ENCODE measurements around the gene TBC1D22A.
A peak's percentile ranks its signal among the peaks of the same experiment; 100 is the strongest.

Gene TBC1D22A

GRCh38 chr22:47053013-47053725 lies 290.7 kb downstream of the TBC1D22A start:
- no peak overlapping the region for H3K4me3 ChIP-seq (replicated peaks in 1 of 2; ENCODE audit: low read depth in 2 of 2, low read length in 2 of 2)
- DNase-seq (ENCODE audit: low read depth in 2 of 2), result no peak
- no peak for TF ChIP-seq CTCF (IDR thresholded peaks at IDR 0.05; ENCODE audit: low read depth, low read length)

GRCh38 chr22:47053726-47054141 lies 291.3 kb downstream of the TBC1D22A start:
- no peak for TF ChIP-seq CTCF (IDR thresholded peaks at IDR 0.05; ENCODE audit: low read depth, low read length)
- peak; percentile 48 to 75 for DNase-seq (ENCODE audit: low read depth in 2 of 2)
- no peak overlapping the region for H3K4me3 ChIP-seq (replicated peaks in 1 of 2; ENCODE audit: low read depth in 2 of 2, low read length in 2 of 2)

- no peak for TF ChIP-seq CTCF (IDR thresholded peaks at IDR 0.05; ENCODE audit: low read depth, low read length)
- DNase-seq (ENCODE audit: low read depth in 2 of 2), result no peak
- no peak overlapping the region for H3K4me3 ChIP-seq (replicated peaks in 1 of 2; ENCODE audit: low read depth in 2 of 2, low read length in 2 of 2)
These were observed 292.0 kb downstream of the TBC1D22A start for GRCh38 chr22:47054231-47055072.

- no peak for DNase-seq (ENCODE audit: low read depth in 2 of 2)
- no peak for TF ChIP-seq CTCF (IDR thresholded peaks at IDR 0.05; ENCODE audit: low read depth, low read length)
These were observed 292.6 kb downstream of the TBC1D22A start for GRCh38 chr22:47055073-47055355.

GRCh38 chr22:47055461-47055860 lies 293.0 kb downstream of the TBC1D22A start:
- no peak overlapping the region for H3K4me3 ChIP-seq (replicated peaks in 1 of 2; ENCODE audit: low read depth in 2 of 2, low read length in 2 of 2)
- no peak for DNase-seq (ENCODE audit: low read depth in 2 of 2)
- no peak for TF ChIP-seq CTCF (IDR thresholded peaks at IDR 0.05; ENCODE audit: low read depth, low read length)

More at GRCh38 chr22:47055073-47055355, 292.6 kb downstream of the TBC1D22A start:
- H3K4me3 ChIP-seq (replicated peaks in 1 of 2; ENCODE audit: low read depth in 2 of 2, low read length in 2 of 2), result no peak overlapping the region

- H3K4me3 ChIP-seq (replicated peaks in 1 of 2; ENCODE audit: low read depth in 2 of 2, low read length in 2 of 2), result no peak overlapping the region
- no peak for DNase-seq (ENCODE audit: low read depth in 2 of 2)
- TF ChIP-seq CTCF (IDR thresholded peaks at IDR 0.05; ENCODE audit: low read depth, low read length), result no peak
These were observed 293.5 kb downstream of the TBC1D22A start for GRCh38 chr22:47055921-47056320.
